ENCODE data around the gene TSPOAP1.
A peak's percentile ranks its signal among the peaks of the same experiment; 100 is the strongest.

Gene TSPOAP1

GRCh38 chr17:58316260-58316960 lies 12.2 kb downstream of the TSPOAP1 start:
- DNase-seq = no peak

DNA sequence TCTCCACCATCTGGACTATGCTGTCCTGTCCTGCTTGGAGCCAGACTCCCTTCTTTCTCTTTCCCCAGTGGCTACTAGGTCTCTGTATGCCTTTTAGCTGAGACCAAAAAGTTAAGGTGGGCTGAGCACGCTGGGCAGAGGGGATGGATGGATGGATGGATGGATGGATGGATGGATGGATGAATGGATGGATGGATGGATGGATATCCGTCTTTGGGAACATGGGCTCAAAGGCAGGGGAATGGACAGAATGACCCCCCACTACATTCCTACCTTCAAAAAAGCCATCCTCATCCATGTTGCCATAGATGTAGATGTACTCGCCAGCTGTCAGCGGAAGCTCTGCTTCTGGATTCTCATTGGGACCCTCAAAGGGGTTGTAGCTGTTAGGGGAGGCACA lies 12.8 kb downstream of the TSPOAP1 start:
- no peak for DNase-seq

- no peak for DNase-seq
Observed at GRCh38 chr17:58315281-58315711, 13.3 kb downstream of the TSPOAP1 start.

DNA sequence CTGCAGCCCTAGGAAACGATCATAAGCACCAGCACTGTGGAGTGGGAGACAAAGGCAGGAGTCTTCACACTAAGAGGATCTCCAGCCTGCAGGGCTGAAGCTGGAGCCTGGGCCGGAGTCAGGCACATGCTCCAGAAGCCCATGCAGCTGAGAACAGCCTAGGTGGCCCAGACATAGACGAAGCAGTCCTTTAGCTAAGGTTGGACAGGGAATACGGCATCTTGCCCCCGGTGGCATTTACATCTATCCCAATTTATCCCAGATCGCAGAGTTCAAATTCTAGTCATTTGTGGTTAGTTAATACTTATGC lies 13.9 kb downstream of the TSPOAP1 start:
- DNase-seq = no peak

DNA sequence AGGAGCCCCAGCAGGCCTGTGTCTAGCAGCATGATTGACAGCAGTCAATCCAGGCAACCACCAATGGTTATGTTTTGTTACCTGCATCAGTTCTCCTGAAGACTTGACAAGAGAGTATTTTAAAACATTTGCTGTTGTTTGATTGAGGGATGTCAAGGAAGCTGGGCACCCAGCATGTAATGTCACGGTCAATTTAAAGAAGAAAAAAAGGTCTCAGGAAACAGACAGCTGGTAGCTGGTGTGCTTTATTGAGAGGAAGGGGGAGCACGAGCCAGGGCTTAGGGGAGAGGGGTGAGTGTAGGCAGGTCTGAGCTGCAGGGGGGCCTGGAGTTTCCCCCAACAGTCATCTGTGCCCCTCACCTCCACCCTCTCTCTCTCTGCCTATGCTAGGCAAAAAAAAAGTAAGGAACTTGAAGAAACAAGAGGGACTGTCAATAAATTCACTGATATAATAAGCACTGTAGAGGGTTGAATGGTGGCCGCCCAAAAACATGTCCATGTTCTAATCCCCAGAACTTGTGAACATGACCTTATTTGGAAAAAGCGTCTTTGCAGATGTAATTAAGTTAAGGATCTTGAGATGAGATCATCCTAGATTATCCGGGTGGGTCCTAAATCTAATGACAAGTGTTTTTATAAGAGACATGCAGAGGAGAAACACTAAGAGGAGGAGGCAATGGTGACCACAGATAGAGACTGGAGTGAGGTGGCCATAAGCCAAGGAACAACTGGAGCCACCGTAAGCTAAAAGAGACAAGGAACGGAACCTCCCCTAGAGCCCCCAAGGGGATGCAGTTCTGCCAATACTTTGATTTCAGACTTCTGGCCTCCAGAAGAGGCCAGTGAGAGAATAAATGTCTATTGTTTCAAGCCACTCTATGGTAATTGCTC lies 14.5 kb downstream of the TSPOAP1 start:
- DNase-seq = no peak

GRCh38 chr17:58312829-58313228 lies 15.8 kb downstream of the TSPOAP1 start:
- no peak for DNase-seq

DNA sequence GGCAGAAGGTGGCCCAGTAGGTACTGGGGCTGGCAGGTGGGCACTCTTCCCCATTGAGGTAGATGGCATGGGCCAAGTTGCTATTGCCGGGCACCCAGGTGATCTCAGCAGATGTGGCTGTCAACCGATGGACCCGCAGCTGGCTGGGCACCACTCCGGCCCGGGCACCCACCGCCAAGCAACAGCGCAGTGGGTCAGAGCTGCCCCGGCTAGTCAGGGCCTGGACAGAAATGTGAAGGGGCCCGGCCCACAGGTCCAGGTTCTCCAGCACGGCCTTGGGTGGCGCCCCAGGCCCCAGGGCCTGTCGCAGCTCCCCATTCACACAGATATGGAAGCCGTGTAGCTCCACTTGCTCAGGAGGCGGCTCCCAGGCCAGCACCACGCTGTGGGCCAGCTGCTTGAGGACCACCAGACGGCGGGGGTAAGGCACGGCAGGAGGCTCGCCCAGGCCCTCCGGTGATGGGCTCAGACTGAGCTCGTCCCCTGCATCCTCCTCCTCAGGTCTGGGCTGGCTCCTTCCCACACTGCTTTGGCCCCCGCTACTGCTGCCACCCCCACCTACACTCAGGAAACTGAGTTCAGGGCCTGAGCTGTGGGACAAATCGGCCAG lies 16.5 kb downstream of the TSPOAP1 start:
- DNase-seq = no peak

DNA sequence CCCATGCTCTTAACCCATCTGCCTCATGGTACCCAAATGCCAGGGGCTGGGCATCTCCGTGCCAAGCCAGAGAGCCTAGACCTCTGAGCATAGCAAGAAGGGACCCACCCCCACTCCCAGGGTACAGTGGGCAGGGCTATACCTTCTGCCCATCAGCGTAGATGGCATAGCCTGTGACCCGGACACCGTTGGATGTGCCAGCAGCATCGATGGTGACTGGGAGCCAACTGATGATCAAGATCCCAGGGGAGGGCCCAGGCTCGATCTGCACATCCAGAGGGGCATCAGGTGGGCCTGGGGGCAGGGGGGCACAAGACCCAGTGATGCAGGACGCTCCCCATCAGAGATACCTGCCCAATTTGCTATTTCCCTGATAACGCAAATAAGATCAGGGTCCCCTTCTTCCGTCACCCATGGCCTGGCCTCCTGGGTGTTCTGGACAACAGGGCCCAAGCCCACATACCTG lies 17.1 kb downstream of the TSPOAP1 start:
- no peak for DNase-seq

DNA sequence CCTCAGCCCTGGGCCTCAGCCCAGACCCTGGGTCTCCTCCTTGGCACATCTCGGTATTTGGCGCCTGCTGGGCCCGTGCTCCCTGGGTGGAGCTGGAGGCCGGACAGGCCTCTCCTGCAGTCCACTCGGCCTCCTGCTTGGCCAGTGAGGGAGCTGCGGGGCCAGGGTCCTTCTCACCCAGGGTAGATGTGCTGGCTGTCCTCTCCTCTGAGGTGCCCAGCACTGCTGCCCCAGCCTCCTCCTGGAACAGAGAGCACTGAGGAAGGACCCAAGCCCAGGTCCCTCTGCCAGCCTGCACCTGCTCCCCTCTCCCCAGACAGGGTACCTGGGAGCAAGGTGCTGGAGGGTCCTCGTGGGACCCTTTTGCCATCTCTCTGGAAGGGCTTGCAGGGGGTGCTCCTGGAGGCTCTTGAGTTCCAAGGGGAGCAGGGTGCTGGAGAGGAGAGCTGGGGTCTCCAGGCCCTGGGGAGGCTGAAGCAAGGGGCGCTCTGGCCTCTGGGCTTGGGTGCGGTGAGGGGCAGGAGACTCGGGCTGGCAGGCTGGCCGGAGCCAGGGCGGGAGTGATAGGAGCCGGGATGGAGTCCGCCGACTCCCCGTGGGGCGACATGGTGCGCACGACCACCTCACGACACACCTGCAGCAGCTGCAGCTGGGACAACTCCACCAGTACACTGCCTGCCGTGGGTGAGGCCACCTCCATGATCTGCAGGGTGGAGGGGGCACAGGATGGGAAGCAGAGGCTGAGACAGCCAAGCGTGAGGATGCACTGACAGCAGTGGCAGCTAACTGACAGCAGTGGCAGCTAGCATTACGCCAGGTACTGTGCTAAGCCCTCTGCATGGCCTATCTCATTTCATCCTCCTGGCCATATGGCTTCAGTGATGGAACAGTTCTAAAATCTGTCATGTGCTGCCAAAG lies 17.8 kb downstream of the TSPOAP1 start:
- no peak for DNase-seq

- DNase-seq = no peak
Observed at GRCh38 chr17:58309918-58310259, 18.7 kb downstream of the TSPOAP1 start.

GRCh38 chr17:58308985-58309917 lies 19.3 kb downstream of the TSPOAP1 start:
- DNase-seq = no peak

DNA sequence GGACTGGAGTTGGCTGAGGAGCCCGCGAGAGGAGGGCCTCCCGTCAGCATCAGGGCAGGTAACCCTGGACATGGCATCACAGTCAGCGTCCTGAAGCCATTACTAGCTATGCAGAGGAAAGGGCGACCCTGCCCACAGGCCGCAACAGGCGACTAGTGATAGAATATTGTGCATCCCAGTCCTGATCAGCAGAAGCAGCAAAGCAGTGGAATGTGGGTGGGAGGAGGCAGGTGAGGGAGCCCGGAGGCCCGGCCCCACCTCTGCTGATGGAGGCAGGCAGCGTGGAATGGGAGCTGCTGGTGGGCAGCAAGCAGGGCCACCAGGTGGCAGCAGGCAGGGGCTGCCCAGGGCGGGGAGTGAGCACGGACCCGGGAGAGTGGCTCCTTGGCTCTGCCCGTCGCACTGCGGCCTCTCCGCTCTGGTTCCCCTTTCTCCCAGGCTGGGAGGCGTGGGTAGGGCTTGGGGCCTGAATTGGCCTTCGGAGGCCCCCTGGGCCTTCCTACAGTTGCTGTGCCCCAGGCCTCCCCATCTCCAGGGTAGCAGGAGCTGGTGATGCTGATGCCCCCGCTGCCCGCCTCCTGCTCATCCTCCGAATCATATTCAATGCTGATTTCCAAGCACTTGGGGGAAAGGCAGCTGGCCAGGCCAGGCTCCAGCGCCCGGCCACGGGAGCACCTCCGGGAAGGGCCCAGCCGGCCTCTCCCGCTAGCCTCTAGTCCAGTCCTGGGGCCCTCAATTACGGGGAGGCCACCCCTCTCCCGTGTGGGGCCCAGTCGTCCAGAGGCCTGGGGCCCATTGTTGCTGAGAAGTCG lies 20.2 kb downstream of the TSPOAP1 start:
- DNase-seq = no peak

DNA sequence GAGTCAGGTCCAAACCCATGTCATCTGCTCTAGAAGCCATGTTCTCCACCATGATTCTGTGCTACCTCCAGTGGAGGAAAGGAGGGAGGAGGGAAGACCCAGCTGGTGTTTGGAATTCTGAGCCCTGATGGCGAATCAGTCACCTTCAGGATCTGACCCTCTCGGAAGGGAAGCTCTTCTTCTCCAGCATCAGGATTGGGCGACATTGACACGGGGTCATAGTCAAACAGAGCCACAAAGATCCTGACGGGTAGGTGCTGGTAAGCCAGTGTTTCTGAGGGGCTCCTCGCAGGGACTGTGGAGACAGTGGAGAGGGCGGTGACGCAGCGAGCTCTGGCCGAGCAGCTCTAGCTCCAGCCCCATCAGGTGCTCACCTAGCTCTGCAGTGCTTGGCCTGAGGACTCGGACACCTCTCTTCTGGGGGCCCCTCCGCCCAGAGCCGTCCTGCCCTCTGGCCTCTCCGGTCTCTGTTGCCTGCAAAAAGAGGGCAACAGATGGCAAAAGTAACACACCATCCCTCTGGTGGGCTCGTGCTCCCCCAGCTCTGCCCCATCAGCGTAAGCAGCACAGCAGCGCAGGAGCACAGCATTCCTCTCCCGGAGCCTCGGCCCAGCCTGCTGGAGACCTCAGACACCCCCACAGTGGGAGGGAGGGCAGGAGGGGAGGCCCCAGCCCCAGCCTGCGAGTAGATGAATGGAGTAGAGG lies 21.0 kb downstream of the TSPOAP1 start:
- DNase-seq = no peak

DNA sequence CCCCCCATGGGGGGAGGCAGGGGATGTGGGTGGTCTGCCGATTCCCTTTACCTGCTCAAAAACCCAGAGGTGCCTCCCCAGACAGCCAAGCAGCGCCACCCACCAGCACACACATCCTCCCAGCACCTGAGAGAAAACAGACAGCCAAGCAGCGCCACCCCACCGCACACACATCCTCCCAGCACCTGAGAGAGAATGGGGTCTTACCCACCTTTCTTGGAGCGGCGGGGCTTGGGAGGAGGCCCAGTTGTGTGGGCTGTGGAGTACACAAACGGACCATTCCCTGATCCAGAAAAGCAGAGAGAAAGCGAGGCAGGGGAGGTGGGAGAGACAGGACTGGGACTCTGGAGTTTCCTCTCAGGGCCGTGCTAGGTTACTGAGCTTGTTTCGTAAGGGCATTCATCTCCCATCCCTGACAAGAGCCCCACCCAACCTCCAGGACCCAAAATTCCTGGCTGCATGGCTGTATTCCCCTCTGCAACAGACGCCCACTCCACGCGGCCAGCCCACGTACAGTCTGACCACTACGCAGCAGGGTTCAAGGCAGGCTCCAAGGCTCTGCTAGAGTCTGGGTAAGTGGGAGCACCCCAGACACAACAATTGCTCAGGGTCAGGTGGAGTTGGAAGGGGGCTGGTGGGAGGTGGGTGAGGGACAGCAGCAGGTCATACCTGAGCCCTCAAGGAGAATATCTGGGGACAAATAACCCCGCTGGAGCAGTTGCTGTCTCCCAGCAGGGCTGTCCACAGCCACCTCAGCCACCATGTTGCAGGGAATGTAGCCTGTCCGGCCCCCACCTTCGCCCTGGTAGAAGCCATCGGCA lies 22.3 kb downstream of the TSPOAP1 start:
- no peak for DNase-seq

GRCh38 chr17:58305626-58306025 lies 23.0 kb downstream of the TSPOAP1 start:
- no peak for DNase-seq

- DNase-seq = no peak
Observed at GRCh38 chr17:58304750-58305486, 23.7 kb downstream of the TSPOAP1 start.

DNA sequence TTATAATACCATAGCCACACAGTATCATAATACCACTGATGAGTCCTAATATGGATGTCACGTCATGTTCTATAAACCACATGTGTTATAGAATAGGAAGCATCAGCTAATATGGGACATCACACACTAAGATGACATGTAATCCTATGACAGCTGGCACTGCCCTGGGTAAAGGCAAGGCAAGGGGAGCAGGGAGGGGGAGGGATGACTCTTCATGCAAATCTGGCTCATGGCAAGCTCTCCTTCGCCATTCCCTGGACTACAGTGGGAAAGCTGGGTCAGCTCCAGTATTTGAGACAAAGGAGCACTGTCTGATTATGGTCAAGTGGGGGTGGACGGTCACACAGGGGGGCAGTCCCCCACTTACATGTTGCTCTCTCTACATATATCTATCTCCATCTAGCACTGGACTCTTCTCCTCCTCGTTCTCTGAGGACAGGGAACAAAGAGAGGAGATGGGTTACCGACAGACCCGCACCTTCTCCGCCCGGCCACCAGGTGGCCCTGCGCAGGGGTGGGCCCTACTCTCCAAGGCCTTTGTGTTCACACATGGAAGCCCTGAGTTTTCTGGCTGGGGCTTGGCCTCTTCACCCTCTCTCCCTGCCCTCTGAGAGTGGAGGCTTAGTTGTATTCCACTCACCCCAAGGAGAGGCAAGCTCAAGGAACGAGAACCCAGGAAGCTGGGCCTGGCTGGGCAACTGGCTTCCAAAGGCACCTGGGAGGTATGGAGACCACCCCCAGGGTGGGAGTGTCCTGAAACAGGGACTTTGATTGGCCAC lies 24.4 kb downstream of the TSPOAP1 start:
- DNase-seq = peak; percentile 20
